Globus pallidus (tissue), 1 donor: ENCODE results near the gene CASP9.
A peak's percentile ranks its signal among the peaks of the same experiment; 100 is the strongest.

Experiments used
- DNase-seq: peaks from one replicate; pipeline ENCODE4 v3.0.0-alpha.2; 2015; ENCODE audit warnings: low spot score

Gene CASP9

GRCh38 chr1:15524021-15524282 is at the start of gene CASP9:
TSS of gene CASP9 (minus strand) at chr1:15524215. CDS start at chr1:15524200, 15 bp downstream.
- no peak for DNase-seq

GRCh38 chr1:15573477-15573876 is 49.5 kb upstream of the CASP9 start:
- DNase-seq, result no peak

GRCh38 chr1:15571266-15571665 is 47.3 kb upstream of the CASP9 start:
- DNase-seq, result no peak

- no peak for DNase-seq
Measured at GRCh38 chr1:15570861-15571260, 46.8 kb upstream of the CASP9 start.

- DNase-seq, result no peak
Measured at GRCh38 chr1:15568387-15569073, 44.5 kb upstream of the CASP9 start.

GRCh38 chr1:15559189-15559810 is 35.3 kb upstream of the CASP9 start:
- no peak for DNase-seq

- no peak for DNase-seq
Measured at GRCh38 chr1:15558516-15558915, 34.5 kb upstream of the CASP9 start.

- DNase-seq, result no peak
Measured at GRCh38 chr1:15557594-15557993, 33.6 kb upstream of the CASP9 start.

- no peak for DNase-seq
Measured at GRCh38 chr1:15557008-15557407, 33.0 kb upstream of the CASP9 start.

GRCh38 chr1:15550573-15550972 is 26.6 kb upstream of the CASP9 start:
- DNase-seq, result no peak

GRCh38 chr1:15546641-15547040 is 22.6 kb upstream of the CASP9 start:
- peak; percentile 66 for DNase-seq

- DNase-seq, result no peak
Measured at GRCh38 chr1:15543589-15544568, 19.9 kb upstream of the CASP9 start.

GRCh38 chr1:15543251-15543588 is 19.2 kb upstream of the CASP9 start:
- DNase-seq, result no peak

GRCh38 chr1:15542388-15543250 is 18.6 kb upstream of the CASP9 start:
- DNase-seq, result no peak

GRCh38 chr1:15541231-15541792 is 17.3 kb upstream of the CASP9 start:
- DNase-seq, result no peak

- DNase-seq, result no peak
Measured at GRCh38 chr1:15540186-15540585, 16.2 kb upstream of the CASP9 start.

- DNase-seq, result no peak
Measured at GRCh38 chr1:15538771-15539170, 14.8 kb upstream of the CASP9 start.

- DNase-seq, result no peak
Measured at GRCh38 chr1:15531682-15532081, 7.7 kb upstream of the CASP9 start.

GRCh38 chr1:15531003-15531402 is 7.0 kb upstream of the CASP9 start:
- no peak for DNase-seq

GRCh38 chr1:15526490-15527339 is 2.7 kb upstream of the CASP9 start, which contains the start of gene DNAJC16:
TSS of gene DNAJC16 (plus strand) at chr1:15526848. CDS start at chr1:15529106, 2,258 bp downstream.
- peak; percentile 100 for DNase-seq

- no peak for DNase-seq
Measured at GRCh38 chr1:15526021-15526489, 2.0 kb upstream of the CASP9 start.
